GM12875 (cell line): ENCODE measurements around the gene S1PR4.
A peak's percentile ranks its signal among the peaks of the same experiment; 100 is the strongest.

Experiments used
- H3K4me3 ChIP-seq: one replicate; pipeline ENCODE4 v1.5.1; 2011; ENCODE audit warnings: low read depth, low read length, control low read depth
- TF ChIP-seq, protein P1 (sequence below): IDR thresholded peaks from 2 replicates; pipeline ENCODE4 v1.5.1; 2011; ENCODE audit warnings: low read depth, mild to moderate bottlenecking, control low read depth, inconsistent platforms, low read length, moderate library complexity, borderline replicate concordance; ENCODE audit not compliant: insufficient read depth

The S1PR4 gene

GRCh38 chr19:3222709-3223108 is 44.1 kb downstream of the S1PR4 start:
- TF ChIP-seq, protein P1, sequence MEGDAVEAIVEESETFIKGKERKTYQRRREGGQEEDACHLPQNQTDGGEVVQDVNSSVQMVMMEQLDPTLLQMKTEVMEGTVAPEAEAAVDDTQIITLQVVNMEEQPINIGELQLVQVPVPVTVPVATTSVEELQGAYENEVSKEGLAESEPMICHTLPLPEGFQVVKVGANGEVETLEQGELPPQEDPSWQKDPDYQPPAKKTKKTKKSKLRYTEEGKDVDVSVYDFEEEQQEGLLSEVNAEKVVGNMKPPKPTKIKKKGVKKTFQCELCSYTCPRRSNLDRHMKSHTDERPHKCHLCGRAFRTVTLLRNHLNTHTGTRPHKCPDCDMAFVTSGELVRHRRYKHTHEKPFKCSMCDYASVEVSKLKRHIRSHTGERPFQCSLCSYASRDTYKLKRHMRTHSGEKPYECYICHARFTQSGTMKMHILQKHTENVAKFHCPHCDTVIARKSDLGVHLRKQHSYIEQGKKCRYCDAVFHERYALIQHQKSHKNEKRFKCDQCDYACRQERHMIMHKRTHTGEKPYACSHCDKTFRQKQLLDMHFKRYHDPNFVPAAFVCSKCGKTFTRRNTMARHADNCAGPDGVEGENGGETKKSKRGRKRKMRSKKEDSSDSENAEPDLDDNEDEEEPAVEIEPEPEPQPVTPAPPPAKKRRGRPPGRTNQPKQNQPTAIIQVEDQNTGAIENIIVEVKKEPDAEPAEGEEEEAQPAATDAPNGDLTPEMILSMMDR, result no peak
- no peak overlapping the region for H3K4me3 ChIP-seq

DNA sequence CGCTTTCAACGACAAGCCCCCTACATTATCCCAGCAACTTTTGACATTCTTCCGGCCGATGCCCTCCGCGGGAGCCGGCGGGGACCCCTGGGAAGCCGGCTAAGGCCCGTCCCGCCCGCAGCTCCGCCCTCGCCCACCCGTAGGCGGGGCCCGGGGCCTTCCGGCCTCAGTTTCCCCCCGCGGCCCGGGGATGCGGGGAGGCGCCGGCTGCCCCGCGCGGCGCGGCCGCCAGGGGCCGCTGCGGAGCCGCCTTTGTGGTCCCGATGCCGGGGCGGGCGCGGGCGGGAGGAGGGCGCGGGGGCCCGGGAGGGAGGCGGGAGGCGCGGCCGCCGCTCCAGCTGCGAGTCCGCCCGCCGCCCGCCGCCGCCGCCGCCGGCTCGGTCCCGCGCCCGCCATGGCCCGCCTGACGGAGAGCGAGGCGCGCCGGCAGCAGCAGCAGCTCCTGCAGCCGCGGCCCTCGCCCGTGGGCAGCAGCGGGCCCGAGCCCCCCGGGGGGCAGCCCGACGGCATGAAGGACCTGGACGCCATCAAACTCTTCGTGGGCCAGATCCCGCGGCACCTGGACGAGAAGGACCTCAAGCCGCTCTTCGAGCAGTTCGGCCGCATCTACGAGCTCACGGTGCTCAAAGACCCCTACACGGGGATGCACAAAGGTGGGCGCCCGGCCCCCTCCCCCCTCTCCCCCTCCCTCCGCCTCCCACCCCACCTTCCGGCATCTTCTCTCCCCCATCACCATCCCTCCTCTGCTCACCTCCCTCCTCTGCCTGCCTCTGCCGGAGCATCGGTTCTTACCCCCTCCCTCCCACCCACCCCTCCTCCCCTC is 46.0 kb downstream of the S1PR4 start, which contains the start of gene CELF5:
Gene CELF5, plus strand, starts transcription at position 316 of the 823 bp plus-strand sequence. Its CDS starts 79 bp downstream, at position 395.
- no peak within 1 kb of the TSS for H3K4me3 ChIP-seq
- TF ChIP-seq, protein P1, result peak; percentile 75

DNA sequence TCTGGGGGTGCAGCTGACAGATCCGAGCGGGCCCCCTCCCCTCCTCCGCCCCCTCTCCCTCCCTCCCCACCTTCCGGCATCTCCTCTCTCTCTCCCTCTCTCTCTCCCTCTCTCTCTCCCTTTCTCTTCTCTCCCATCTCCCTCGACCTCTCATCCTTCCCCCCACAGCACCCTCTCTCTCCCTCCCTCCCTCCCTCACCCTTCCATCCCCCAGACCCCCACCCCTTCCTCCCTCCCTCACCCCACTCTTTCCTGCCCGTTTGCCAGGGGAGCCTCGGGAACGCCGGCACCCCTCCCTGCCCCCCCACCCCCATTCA is 46.6 kb downstream of the S1PR4 start:
- no peak overlapping the region for H3K4me3 ChIP-seq
- TF ChIP-seq, protein P1, result no peak

GRCh38 chr19:3225677-3226093 is 47.1 kb downstream of the S1PR4 start:
- TF ChIP-seq, protein P1, result no peak
- no peak overlapping the region for H3K4me3 ChIP-seq

- TF ChIP-seq, protein P1, result no peak
- H3K4me3 ChIP-seq, result no peak overlapping the region
Observed at GRCh38 chr19:3227054-3227626, 48.6 kb downstream of the S1PR4 start.

DNA sequence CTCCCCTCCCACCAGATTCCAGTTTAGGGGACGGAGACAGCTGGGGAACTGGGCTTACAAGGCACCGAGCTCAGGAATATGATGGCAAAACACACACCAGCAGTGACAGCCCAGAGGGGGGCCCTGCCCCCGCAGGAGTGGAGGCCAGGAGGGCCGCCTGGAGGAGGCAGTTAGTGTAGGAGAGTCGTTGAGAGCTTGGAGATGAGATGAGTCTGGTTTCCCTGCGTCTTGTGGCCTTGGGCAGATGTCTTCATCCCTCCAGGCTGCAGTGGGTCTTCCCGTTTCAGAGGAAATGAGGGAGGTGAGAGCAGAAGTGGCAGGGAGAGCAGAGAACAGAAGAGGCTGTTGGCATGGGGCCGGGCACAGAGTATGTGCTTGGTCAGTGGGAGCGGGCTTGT is 50.8 kb downstream of the S1PR4 start:
- no peak overlapping the region for H3K4me3 ChIP-seq
- TF ChIP-seq, protein P1, result no peak
